Caco-2 (cell line): ENCODE measurements around the gene CDHR1. TPM values are rescaled to one million over a fixed set of nuclear protein-coding genes. Genes with fewer than 3 reads are reported as not detected.

Experiments used
- BruUV-seq: library from RNA; stranded (reverse); fragments of 400-500 nt; replicated peaks from 2 replicates; lab custom pipeline; 2021; lab: Mats Ljungman, UMichigan
- CTCF ChIA-PET: fragments of 300-600 bp; sonication (Branson Sonifier 250); formaldehyde crosslinking; loops from one replicate; lab custom pipeline; 2022; ENCODE audit warnings: antibody characterized with exemption; lab: Charles Lee
- POLR2A ChIA-PET: fragments of 300-600 bp; sonication (Branson Sonifier 250); formaldehyde crosslinking; loops from one replicate; lab custom pipeline; 2022; ENCODE audit warnings: antibody characterized with exemption; lab: Charles Lee
- DNase-seq, 2 experiments: peaks; one replicate each; pipeline versions ENCODE4 v3.0.0 to v3.0.0-alpha.2; 2020 to 2022
- H3K27me3 ChIP-seq: replicated peaks from 2 replicates; pipeline ENCODE4 v1.6.0; 2011; ENCODE audit warnings: low read length; ENCODE audit not compliant: control insufficient read depth, insufficient read depth
- H3K36me3 ChIP-seq: 2 replicates; pipeline ENCODE4 v1.5.1; 2011; ENCODE audit warnings: low read length; ENCODE audit not compliant: control insufficient read depth, insufficient read depth
- H3K4me1 ChIP-seq: fragments of 250-450 bp; sonication (Bioruptor Pico); 2 replicates; pipeline ENCODE4 v1.5.1; 2020; ENCODE audit warnings: mild to moderate bottlenecking
- H3K4me3 ChIP-seq: 2 replicates; pipeline ENCODE4 v1.5.1; 2011; ENCODE audit warnings: low read depth, mild to moderate bottlenecking, control low read depth, low read length
- H3K9me3 ChIP-seq: fragments of 250-450 bp; sonication (Bioruptor Pico); 2 replicates; pipeline ENCODE4 v1.5.1; 2020; ENCODE audit warnings: mild to moderate bottlenecking, moderate library complexity
- H3K27ac Mint-ChIP-seq: one replicate; pipeline ENCODE4 v1.8.0; 2022; ENCODE audit warnings: mixed read lengths; ENCODE audit not compliant: unreplicated experiment
- H3K27me3 Mint-ChIP-seq: one replicate; pipeline ENCODE4 v1.8.0; 2022; ENCODE audit warnings: mixed read lengths; ENCODE audit not compliant: insufficient read depth, unreplicated experiment
- H3K36me3 Mint-ChIP-seq: one replicate; pipeline ENCODE4 v1.8.0; 2022; ENCODE audit warnings: mild to moderate bottlenecking, mixed read lengths; ENCODE audit not compliant: insufficient read depth, unreplicated experiment
- H3K4me1 Mint-ChIP-seq: one replicate; pipeline ENCODE4 v1.8.0; 2022; ENCODE audit warnings: low read depth, mixed read lengths; ENCODE audit not compliant: unreplicated experiment
- H3K4me3 Mint-ChIP-seq: one replicate; pipeline ENCODE4 v1.8.0; 2022; ENCODE audit warnings: mild to moderate bottlenecking, moderate library complexity, mixed read lengths; ENCODE audit not compliant: unreplicated experiment
- H3K9me3 Mint-ChIP-seq: one replicate; pipeline ENCODE4 v1.8.0; 2022; ENCODE audit warnings: mixed read lengths; ENCODE audit not compliant: unreplicated experiment
- intact Hi-C: fragments of 100-400 bp; cut with micrococcal nuclease; formaldehyde crosslinking; loops from one replicate; pipeline ENCODE4 v1.10.0; 2022; ENCODE audit not compliant: unreplicated experiment
- total RNA-seq: library from RNA; stranded (reverse); gene quantifications from 2 replicates; pipeline ENCODE4 v1.2.3, GENCODE V29; 2022
- TF ChIP-seq, protein P1 (sequence below), 2 experiments: fragments of 200-600 bp in 1 of 2; IDR thresholded peaks; 1 replicate in 1 of 2; 2 replicates in 1 of 2; pipeline versions ENCODE4 v1.5.1 to v1.8.0; 2011 to 2022; ENCODE audit warnings: antibody characterized with exemption in 1 of 2, control low read depth in 1 of 2, inconsistent platforms in 1 of 2, low read depth in 1 of 2, low read length in 1 of 2, mild to moderate bottlenecking in 1 of 2, moderate library complexity in 1 of 2; ENCODE audit not compliant: insufficient read depth in 1 of 2, severe bottlenecking in 1 of 2, unreplicated experiment in 1 of 2

Gene CDHR1
- total RNA-seq, 1 experiment from 2014 or later, result not detected

DNA sequence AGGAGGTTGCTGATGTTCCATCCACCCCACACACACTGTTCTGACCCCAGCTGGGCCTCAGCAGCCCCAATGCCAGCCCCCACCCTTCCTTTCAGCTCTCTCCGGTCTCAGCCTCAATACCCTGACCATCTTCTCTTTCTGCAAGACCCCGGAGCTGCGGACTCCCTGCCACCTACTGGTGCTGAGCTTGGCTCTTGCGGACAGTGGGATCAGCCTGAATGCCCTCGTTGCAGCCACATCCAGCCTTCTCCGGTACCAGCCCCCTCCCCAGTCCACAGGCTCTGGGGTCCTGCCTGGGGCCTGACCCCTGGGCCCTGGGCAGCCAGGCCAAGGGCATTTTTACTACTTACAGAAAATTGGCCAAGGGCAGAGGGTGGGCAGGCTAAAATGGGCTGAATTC, 53.2 kb downstream of the CDHR1 start:
- ChIA-PET POLR2A (no interaction called here), CTCF (no interaction called here)
- Histone ChIP-seq H3K4me3 (no peak overlapping the region), H3K27me3 (peaks cover 3% of the 10 kb centered on the region), H3K9me3 (no peaks in the 10 kb centered on the region), H3K36me3 (no peaks in the 10 kb centered on the region), H3K4me1 (no peaks in the 10 kb centered on the region)
- H3K4me3 Mint-ChIP-seq, result no peak overlapping the region
- DNase-seq, result no peak
- H3K36me3 Mint-ChIP-seq, result no peaks in the 10 kb centered on the region
- no peaks in the 10 kb centered on the region for H3K9me3 Mint-ChIP-seq
- BruUV-seq, result no TSS peak
- H3K4me1 Mint-ChIP-seq, result no peaks in the 10 kb centered on the region
- TF ChIP-seq, protein P1, sequence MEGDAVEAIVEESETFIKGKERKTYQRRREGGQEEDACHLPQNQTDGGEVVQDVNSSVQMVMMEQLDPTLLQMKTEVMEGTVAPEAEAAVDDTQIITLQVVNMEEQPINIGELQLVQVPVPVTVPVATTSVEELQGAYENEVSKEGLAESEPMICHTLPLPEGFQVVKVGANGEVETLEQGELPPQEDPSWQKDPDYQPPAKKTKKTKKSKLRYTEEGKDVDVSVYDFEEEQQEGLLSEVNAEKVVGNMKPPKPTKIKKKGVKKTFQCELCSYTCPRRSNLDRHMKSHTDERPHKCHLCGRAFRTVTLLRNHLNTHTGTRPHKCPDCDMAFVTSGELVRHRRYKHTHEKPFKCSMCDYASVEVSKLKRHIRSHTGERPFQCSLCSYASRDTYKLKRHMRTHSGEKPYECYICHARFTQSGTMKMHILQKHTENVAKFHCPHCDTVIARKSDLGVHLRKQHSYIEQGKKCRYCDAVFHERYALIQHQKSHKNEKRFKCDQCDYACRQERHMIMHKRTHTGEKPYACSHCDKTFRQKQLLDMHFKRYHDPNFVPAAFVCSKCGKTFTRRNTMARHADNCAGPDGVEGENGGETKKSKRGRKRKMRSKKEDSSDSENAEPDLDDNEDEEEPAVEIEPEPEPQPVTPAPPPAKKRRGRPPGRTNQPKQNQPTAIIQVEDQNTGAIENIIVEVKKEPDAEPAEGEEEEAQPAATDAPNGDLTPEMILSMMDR (IDR thresholded peaks at IDR 0.05; ENCODE audit: insufficient read depth in 1 of 2, low read depth in 1 of 2, low read length in 1 of 2, severe bottlenecking in 1 of 2, unreplicated experiment in 1 of 2), result no peak
- peaks cover 33% of the 10 kb centered on the region for H3K27me3 Mint-ChIP-seq
- no peak overlapping the region for H3K27ac Mint-ChIP-seq
- intact Hi-C loops, result no loop called here

DNA sequence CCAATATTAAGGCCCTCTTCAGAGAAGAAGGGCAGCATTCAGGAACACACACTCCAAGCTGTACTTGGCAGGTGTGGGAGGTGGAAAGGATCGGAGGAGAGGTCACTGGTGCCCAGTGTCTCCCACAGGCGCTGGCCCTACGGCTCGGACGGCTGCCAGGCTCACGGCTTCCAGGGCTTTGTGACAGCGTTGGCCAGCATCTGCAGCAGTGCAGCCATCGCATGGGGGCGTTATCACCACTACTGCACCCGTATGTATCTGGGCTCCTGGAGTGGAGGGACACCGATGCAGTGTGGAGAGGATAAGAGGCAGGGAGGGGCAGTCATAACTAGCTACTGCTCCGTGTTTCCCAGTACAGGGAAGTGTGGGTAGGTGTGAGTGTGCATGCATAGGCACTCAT, 54.5 kb downstream of the CDHR1 start:
- peaks cover 37% of the 10 kb centered on the region for H3K27me3 Mint-ChIP-seq
- no TSS peak for BruUV-seq
- H3K27me3 ChIP-seq, result peaks cover 3% of the 10 kb centered on the region

DNA sequence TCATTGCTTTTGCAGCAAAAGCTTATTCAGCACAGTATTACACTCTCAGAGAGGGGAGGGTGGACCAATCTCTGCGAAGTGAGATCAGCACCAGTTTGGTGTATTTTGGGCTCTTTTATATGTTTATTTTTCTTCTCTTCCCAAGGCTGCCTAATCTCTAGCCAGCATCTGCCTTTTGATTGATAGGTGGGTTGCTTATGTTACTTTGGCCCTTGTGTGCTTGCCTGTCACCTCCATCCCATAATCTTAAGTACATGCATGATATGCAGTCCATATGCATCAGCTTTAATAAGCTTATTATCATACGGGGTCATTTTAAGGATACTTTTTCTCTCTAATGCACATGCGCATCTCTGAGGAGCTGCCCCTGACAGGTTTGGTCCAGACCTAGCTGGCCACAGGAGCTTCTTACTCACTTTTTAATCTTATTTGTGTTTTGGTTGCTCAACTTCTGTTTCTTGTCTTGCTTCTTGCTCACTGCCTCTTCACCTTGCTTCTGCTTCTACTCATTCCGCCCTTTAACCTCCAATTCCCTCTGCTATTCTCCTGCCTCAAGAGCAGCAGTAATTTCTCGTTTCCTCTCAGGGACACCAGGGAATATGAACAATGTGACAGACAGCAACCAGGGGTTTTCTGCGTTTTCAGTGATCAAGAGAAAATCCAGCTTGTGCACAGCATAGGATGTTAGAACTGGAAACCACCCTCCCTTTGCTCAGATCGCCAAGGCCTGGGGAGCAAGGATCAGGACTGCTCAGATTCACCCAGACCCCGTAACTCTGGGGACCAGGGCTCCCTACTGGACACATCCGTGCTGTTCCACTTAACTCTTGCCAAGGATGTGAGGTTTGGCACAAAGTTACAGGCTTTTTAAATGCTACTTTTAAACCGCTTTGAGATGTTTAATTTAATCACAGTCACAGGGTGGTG, 60.5 kb downstream of the CDHR1 start:
- TF ChIP-seq, protein P1 (IDR thresholded peaks at IDR 0.05; ENCODE audit: insufficient read depth in 1 of 2, low read depth in 1 of 2, low read length in 1 of 2, severe bottlenecking in 1 of 2, unreplicated experiment in 1 of 2), result no peak
- Histone ChIP-seq H3K36me3 (no peaks in the 10 kb centered on the region), H3K4me1 (no peaks in the 10 kb centered on the region), H3K9me3 (0 out of 2 replicates have a peak, but pooled peaks cover 3% of the 10 kb centered on the region), H3K4me3 (no peak overlapping the region), H3K27me3 (no peaks in the 10 kb centered on the region; the same call in 1 of the 2 replicates)
- POLR2A ChIA-PET, result no interaction called here
- Mint-ChIP-seq H3K27me3 (peaks cover 19% of the 10 kb centered on the region), H3K9me3 (no peaks in the 10 kb centered on the region), H3K4me1 (no peaks in the 10 kb centered on the region), H3K27ac (no peak overlapping the region), H3K36me3 (no peaks in the 10 kb centered on the region), H3K4me3 (no peak overlapping the region)
- intact Hi-C loops, result no loop called here
- CTCF ChIA-PET, result interaction anchor here (0.6 kb wide), 1 partner anchor 8 kb away, joined by 7 read pairs; no protein-coding TSS in a partner anchor
- DNase-seq, result no peak
- no TSS peak for BruUV-seq

More for the DNA sequence above, 54.5 kb downstream of the CDHR1 start:
- no peaks in the 10 kb centered on the region for H3K36me3 Mint-ChIP-seq
- no peak for DNase-seq
- Histone ChIP-seq H3K4me1 (no peaks in the 10 kb centered on the region), H3K9me3 (no peaks in the 10 kb centered on the region), H3K4me3 (no peak overlapping the region), H3K36me3 (no peaks in the 10 kb centered on the region)
- no peak overlapping the region for H3K27ac Mint-ChIP-seq
- no peak overlapping the region for H3K4me3 Mint-ChIP-seq
- intact Hi-C loops, result no loop called here
- CTCF ChIA-PET, result no interaction called here
- H3K9me3 Mint-ChIP-seq, result no peaks in the 10 kb centered on the region
- POLR2A ChIA-PET, result no interaction called here
- H3K4me1 Mint-ChIP-seq, result no peaks in the 10 kb centered on the region
- TF ChIP-seq, protein P1 (IDR thresholded peaks at IDR 0.05; ENCODE audit: insufficient read depth in 1 of 2, low read depth in 1 of 2, low read length in 1 of 2, severe bottlenecking in 1 of 2, unreplicated experiment in 1 of 2), result no peak
